Spleen (tissue), 11 donors: ENCODE data around the gene AUH. TPM values are rescaled to one million over a fixed set of nuclear protein-coding genes. Genes with fewer than 3 reads are reported as not detected.

Experiments used
- DNase-seq: peaks from one replicate; pipeline ENCODE4 v3.0.0-alpha.2; 2020
- H3K27ac ChIP-seq, 8 donors: fragments of 200-600 bp; sonication (generic) in 7 of 8; 1 replicate in 4 of 8; 2 replicates in 4 of 8; pipeline versions ENCODE4 v1.5.0 to v1.8.0; 2016 to 2021; ENCODE audit warnings: inconsistent platforms in 4 of 8, mild to moderate bottlenecking in 4 of 8, moderate library complexity in 1 of 8
- H3K27me3 ChIP-seq, 7 donors: fragments of 200-600 bp; sonication (generic) in 6 of 7; replicated peaks in 1 of 7; 1 replicate in 4 of 7; 2 replicates in 3 of 7; pipeline versions ENCODE4 v1.5.0 to v1.8.0; 2016 to 2021; ENCODE audit warnings: inconsistent platforms in 3 of 7, mild to moderate bottlenecking in 1 of 7
- H3K36me3 ChIP-seq, 6 donors: fragments of 200-600 bp; sonication (generic) in 5 of 6; 1 replicate in 4 of 6; 2 replicates in 2 of 6; pipeline versions ENCODE4 v1.5.0 to v1.8.0; 2016 to 2021; ENCODE audit warnings: inconsistent platforms in 2 of 6
- H3K4me1 ChIP-seq, 6 donors: fragments of 200-600 bp; sonication (generic) in 5 of 6; 1 replicate in 3 of 6; 2 replicates in 3 of 6; pipeline versions ENCODE4 v1.5.0 to v1.8.0; 2016 to 2021; ENCODE audit warnings: inconsistent platforms in 3 of 6
- H3K4me3 ChIP-seq, 8 donors: fragments of 200-600 bp; sonication (generic) in 7 of 8; 1 replicate in 4 of 8; 2 replicates in 4 of 8; pipeline versions ENCODE4 v1.5.0 to v1.8.0; 2016 to 2021; ENCODE audit warnings: inconsistent platforms in 4 of 8, mild to moderate bottlenecking in 4 of 8, moderate library complexity in 2 of 8
- H3K9me3 ChIP-seq, 8 donors: fragments of 200-600 bp; sonication (generic) in 7 of 8; 1 replicate in 4 of 8; 2 replicates in 4 of 8; pipeline versions ENCODE4 v1.5.0 to v1.8.0; 2016 to 2021; ENCODE audit warnings: inconsistent platforms in 4 of 8
- CTCF ChIP-seq, 11 experiments: fragments of 200-600 bp in 7 of 11; fragments of 450-650 bp in 4 of 11; sonication (generic) in 4 of 11; IDR thresholded peaks in 8 of 11; conservative IDR thresholded peaks in 3 of 11; 1 replicate in 7 of 11; 2 replicates in 4 of 11; pipeline versions ENCODE4 v1.4.0 to v1.8.0; 2016 to 2021; ENCODE audit warnings: antibody characterized with exemption in 11 of 11, inconsistent platforms in 4 of 11, mild to moderate bottlenecking in 1 of 11
- POLR2A ChIP-seq, 3 donors: fragments of 450-650 bp; IDR thresholded peaks; one replicate each; pipeline ENCODE4 v1.5.1; 2017; ENCODE audit warnings: antibody characterized with exemption in 3 of 3, mild to moderate bottlenecking in 1 of 3
- POLR2AphosphoS5 ChIP-seq, 3 donors: sonication (generic); formaldehyde crosslinking; IDR thresholded peaks; one replicate each; pipeline ENCODE4 v1.5.1; 2017; ENCODE audit warnings: antibody characterized with exemption in 3 of 3
- WGBS, 5 donors: extraction: QIAGEN DNeasy Blood & Tissue Kit in 3 of 5; methylation state at CpG; one replicate each; pipeline versions ENCODE4 v1.1.5 to v1.1.7; 2013 to 2018; 5-methylcytosine and 5-hydroxymethylcytosine counted together
- intact Hi-C: fragments of 100-400 bp; cut with DNase I; formaldehyde crosslinking; loops from one replicate; pipeline ENCODE4 v1.15.0; 2023; ENCODE audit warnings: low total_unique reads
- polyA plus RNA-seq, 3 donors: library from polyadenylated mRNA; stranded (reverse); fragments of 200-250 nt; gene quantifications; one replicate each; pipeline ENCODE4 v1.2.1, GENCODE V29; 2013
- total RNA-seq, 7 donors: library from RNA; depleted of rRNA in 3 of 7; stranded (reverse); fragments of >200 nt in 3 of 7; fragmentation: NEBNext Ultra II Directional in 4 of 7; extraction: Animal tissue kit (Norgen Biotek cat#: 25700) in 4 of 7; gene quantifications; one replicate each; pipeline versions ENCODE4 v1.1.0 to v1.2.1, GENCODE V29; 2016 to 2021
- donor health status: healthy with polysubstance abuse.
- donor health status: DM: no; HTN: no; CAD: no; lungs with moderate emphysema.
- donor health status: DM: no; HTN: no; CAD: no.
- donor health status: Bipolar disorder and iron deficiency.
- donor health status: healthy.
- donor health status: DM: no; HTN: no; CAD: no.
- donor health status: DM: yes; HTN: yes; CAD: no.

Gene AUH
- total and polyA plus RNA-seq, 10 donors, result 9.4 to 37.3 (median 20.6) TPM

DNA sequence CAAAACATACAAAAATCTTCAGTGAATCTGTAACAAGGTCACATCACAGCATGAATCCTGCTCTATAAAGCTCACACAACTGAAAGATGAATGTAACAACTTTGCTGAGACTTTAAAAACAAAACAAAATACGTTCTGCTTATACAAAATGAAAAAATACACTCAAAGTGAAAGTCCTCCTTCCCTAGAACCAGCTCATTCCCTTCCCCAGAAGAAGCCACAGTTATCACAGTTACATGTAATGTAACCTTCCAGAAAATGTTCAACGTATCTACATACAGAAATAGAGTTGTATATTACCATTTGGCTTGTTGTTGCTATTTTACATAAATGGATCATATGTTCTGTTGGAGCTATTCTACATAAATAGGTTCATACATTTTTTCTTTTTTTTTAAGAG, 2.6 kb downstream of the AUH start:
- Histone ChIP-seq H3K9me3 (no peaks in the 10 kb centered on the region), H3K27ac (no peak overlapping the region), H3K4me1 (peaks cover 17 to 49% (median 42%) of the 10 kb centered on the region in 6 donors), H3K4me3 (no peak overlapping the region), H3K36me3 (peaks cover 0 to 47% (median 5%) of the 10 kb centered on the region in 6 donors), H3K27me3 (no peaks in the 10 kb centered on the region)
- TF ChIP-seq POLR2AphosphoS5 (IDR thresholded peaks at IDR 0.05), result no peak
- no peak for TF ChIP-seq CTCF (IDR thresholded peaks at IDR 0.05 in 8 of 11, conservative IDR thresholded peaks at IDR 0.05 in 3 of 11)
- no peak for TF ChIP-seq POLR2A (IDR thresholded peaks at IDR 0.05)
- DNase-seq, result no peak
- intact Hi-C loops, result no loop called here
- WGBS, 5 donors, result 59 to 79% (median 73%) methylated on average over 2 of the region's 2 CpGs

DNA sequence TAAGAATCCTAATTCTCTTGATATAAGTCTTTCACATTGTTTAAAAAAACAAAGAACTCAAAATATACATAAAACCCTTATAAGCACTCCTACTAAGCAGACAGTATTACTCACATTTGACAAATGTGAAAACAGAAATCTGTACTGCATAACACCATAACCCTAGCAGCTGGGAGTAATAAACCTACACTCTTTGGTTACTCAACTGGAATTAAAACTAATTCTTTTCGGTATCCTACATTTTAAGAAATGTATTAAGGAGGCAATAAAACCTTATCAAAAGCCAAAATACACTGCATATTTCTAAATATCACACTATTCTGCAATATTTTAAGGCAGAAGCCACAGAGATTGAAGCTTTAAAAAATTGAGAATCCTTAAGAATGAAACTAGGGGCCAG, 6.8 kb downstream of the AUH start:
- H3K36me3 ChIP-seq, result peaks cover 0 to 89% (median 24%) of the 10 kb centered on the region in 6 donors
- intact Hi-C loops, result no loop called here
- TF ChIP-seq CTCF (IDR thresholded peaks at IDR 0.05 in 8 of 11, conservative IDR thresholded peaks at IDR 0.05 in 3 of 11) (no peak), POLR2A (IDR thresholded peaks at IDR 0.05) (no peak), POLR2AphosphoS5 (IDR thresholded peaks at IDR 0.05) (no peak)
- WGBS, 5 donors, result 94 to 100% (median 98%) methylated on average over 1 of the region's 1 CpG
- peaks cover 5 to 28% (median 21%) of the 10 kb centered on the region in 6 donors for H3K4me1 ChIP-seq
- no peaks in the 10 kb centered on the region for H3K27me3 ChIP-seq
- H3K4me3 ChIP-seq, result no peak overlapping the region
- no peak overlapping the region for H3K27ac ChIP-seq
- no peaks in the 10 kb centered on the region for H3K9me3 ChIP-seq
- no peak for DNase-seq

DNA sequence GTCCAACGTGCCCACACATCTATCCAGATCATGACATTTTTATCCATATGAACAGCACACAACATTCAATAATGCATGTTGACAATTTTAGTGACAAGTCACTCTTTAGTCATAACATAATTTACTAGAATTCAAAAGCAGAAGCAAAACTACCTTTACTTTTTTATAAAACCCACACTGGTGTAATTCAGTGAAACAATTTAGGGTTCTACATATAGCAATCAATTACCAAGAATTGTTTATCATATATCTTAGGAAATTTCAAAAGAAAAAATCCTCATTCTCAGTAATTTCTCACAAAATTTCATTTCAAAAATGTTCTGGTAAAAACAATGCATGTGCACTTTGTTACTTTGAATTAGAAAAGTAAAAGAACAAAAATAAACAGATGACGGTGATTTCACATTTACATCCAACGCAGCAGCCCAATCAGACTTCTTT, 12.6 kb downstream of the AUH start:
- 87 to 89% (median 88%) methylated on average over 3 of the region's 3 CpGs for WGBS, 5 donors
- no peak for TF ChIP-seq POLR2A (IDR thresholded peaks at IDR 0.05)
- no peak for TF ChIP-seq POLR2AphosphoS5 (IDR thresholded peaks at IDR 0.05)
- no peak for TF ChIP-seq CTCF (IDR thresholded peaks at IDR 0.05 in 8 of 11, conservative IDR thresholded peaks at IDR 0.05 in 3 of 11)
- Histone ChIP-seq H3K4me1 (peaks cover 0 to 14% (median 0%) of the 10 kb centered on the region in 6 donors), H3K27me3 (no peaks in the 10 kb centered on the region), H3K36me3 (peaks cover 0 to 52% (median 19%) of the 10 kb centered on the region in 6 donors), H3K27ac (no peak overlapping the region), H3K9me3 (no peaks in the 10 kb centered on the region), H3K4me3 (no peak overlapping the region)
- intact Hi-C loops, result no loop called here
- DNase-seq, result no peak

DNA sequence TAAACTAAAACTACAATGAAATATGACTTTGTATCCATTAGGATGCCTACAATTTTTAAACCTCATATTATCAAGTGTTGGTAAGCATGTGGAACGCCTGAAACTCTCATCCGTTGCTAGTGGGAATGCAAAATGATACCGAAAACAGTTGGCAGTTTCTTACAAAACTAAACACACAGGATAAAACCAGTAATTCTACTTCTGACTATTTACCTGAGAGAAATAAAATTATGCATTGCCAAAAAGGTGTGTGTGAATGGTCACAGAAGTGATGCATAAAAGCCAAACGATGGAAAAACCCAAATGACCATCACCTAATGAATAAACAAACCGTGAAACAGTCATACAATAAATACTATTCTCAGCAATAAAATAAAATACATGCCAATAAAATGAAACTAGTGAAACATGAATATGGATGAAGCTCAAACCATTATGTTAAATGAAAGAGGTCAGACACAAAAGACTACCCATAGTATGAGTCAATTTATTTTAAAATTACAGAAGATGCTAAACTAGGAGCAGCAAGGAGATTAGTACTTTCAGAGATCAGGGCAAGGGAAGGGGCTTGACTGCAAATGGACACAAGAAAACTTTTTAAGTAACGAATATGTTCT, 13.4 kb downstream of the AUH start:
- peaks cover 0 to 14% (median 0%) of the 10 kb centered on the region in 6 donors for H3K4me1 ChIP-seq
- no peak for DNase-seq
- H3K9me3 ChIP-seq, result no peaks in the 10 kb centered on the region
- H3K27me3 ChIP-seq, result no peaks in the 10 kb centered on the region
- intact Hi-C loops, result no loop called here
- WGBS, 5 donors, result 82 to 95% (median 89%) methylated on average over 6 of the region's 6 CpGs
- H3K4me3 ChIP-seq, result no peak overlapping the region
- TF ChIP-seq POLR2A (IDR thresholded peaks at IDR 0.05) (no peak), POLR2AphosphoS5 (IDR thresholded peaks at IDR 0.05) (no peak), CTCF (IDR thresholded peaks at IDR 0.05 in 8 of 11, conservative IDR thresholded peaks at IDR 0.05 in 3 of 11) (no peak)
- H3K27ac ChIP-seq, result no peak overlapping the region
- H3K36me3 ChIP-seq, result peaks cover 0 to 52% (median 20%) of the 10 kb centered on the region in 6 donors
